Muscle of leg (tissue), 11 donors: ENCODE data around the gene PRLR. TPM values are rescaled to one million over a fixed set of nuclear protein-coding genes. Genes with fewer than 3 reads are reported as not detected.
A peak's percentile ranks its signal among the peaks of the same experiment; 100 is the strongest.
"Not testable (repeated sequence)": the region's sequence is repeated elsewhere in the genome, so short reads cannot be mapped to it uniquely, and the experiment has no call there.

Source experiments
- DNase-seq: peaks from one replicate; pipeline ENCODE4 v3.0.0; 2013
- H3K27ac ChIP-seq: one replicate; pipeline ENCODE4 v1.5.1; 2013; ENCODE audit warnings: mild to moderate bottlenecking, low read length, control low read depth
- H3K27me3 ChIP-seq: one replicate; pipeline ENCODE4 v1.6.1; 2013; ENCODE audit warnings: low read length; ENCODE audit not compliant: control insufficient read depth, insufficient read depth
- H3K36me3 ChIP-seq: one replicate; pipeline ENCODE4 v1.6.1; 2013; ENCODE audit warnings: low read length; ENCODE audit not compliant: control insufficient read depth, insufficient read depth
- H3K4me1 ChIP-seq: one replicate; pipeline ENCODE4 v1.6.1; 2013; ENCODE audit warnings: low read length; ENCODE audit not compliant: control insufficient read depth, insufficient read depth
- H3K4me3 ChIP-seq: one replicate; pipeline ENCODE4 v1.5.1; 2013; ENCODE audit warnings: low read length, control low read depth
- H3K9me3 ChIP-seq: replicated peaks from 2 replicates; pipeline ENCODE4 v1.6.1; 2013; ENCODE audit warnings: low read depth, low read length; ENCODE audit not compliant: control insufficient read depth
- WGBS: methylation state at CpG from one replicate; pipeline ENCODE4 v1.1.5; 2013; ENCODE audit warnings: missing lambda C conversion rate; ENCODE audit not compliant: insufficient coverage; 5-methylcytosine and 5-hydroxymethylcytosine counted together
- polyA plus RNA-seq, 8 donors: library from polyadenylated mRNA; unstranded; fragments of 120-200 nt; gene quantifications; one replicate each; pipeline versions ENCODE4 v1.2.1 to v1.2.3, GENCODE V29; 2013; ENCODE audit warnings: inconsistent platforms in 1 of 8, low replicate concordance in 1 of 8; ENCODE audit not compliant: insufficient read length in 8 of 8, insufficient read depth in 1 of 8
- total RNA-seq: library from RNA; stranded (reverse); fragments of 120-200 nt; gene quantifications from one replicate; pipeline ENCODE4 v1.2.4, GENCODE V29; 2013

The PRLR gene
- total and polyA plus RNA-seq, 9 donors = 0.15 to 2.5 (median 0.53) TPM

- no peak within 1 kb of the TSS for H3K27ac ChIP-seq
- DNase-seq = no peak
- H3K4me3 ChIP-seq = no peak within 1 kb of the TSS
- no peaks in the 10 kb centered on the region for H3K4me1 ChIP-seq
- no peaks in the 10 kb centered on the region for H3K36me3 ChIP-seq
- WGBS = 91% methylated on average over 5 of the region's 8 CpGs
- H3K9me3 ChIP-seq = no peaks in the 10 kb centered on the region
- H3K27me3 ChIP-seq = no peaks in the 10 kb centered on the region
Measured at GRCh38 chr5:35047785-35048404, 182.4 kb downstream of the PRLR start, which contains the start of gene AGXT2. AGXT2 (minus strand) TSS chr5:35047949; CDS start chr5:35047892, 57 bp downstream.

- no peak overlapping the region for H3K27ac ChIP-seq
- H3K36me3 ChIP-seq = no peaks in the 10 kb centered on the region
- H3K4me1 ChIP-seq = no peaks in the 10 kb centered on the region
- DNase-seq = no peak
- 100% methylated on average over 1 of the region's 4 CpGs for WGBS
- H3K27me3 ChIP-seq = no peaks in the 10 kb centered on the region
- no peak overlapping the region for H3K4me3 ChIP-seq
- no peaks in the 10 kb centered on the region for H3K9me3 ChIP-seq
Measured at GRCh38 chr5:35046774-35047173, 183.5 kb downstream of the PRLR start.

GRCh38 chr5:35045280-35045679 lies 185.0 kb downstream of the PRLR start:
- no CpG with 5 or more reads among the region's 1 CpG for WGBS
- no peak for DNase-seq
- Histone ChIP-seq H3K4me3 (no peak overlapping the region), H3K27ac (no peak overlapping the region), H3K9me3 (no peaks in the 10 kb centered on the region), H3K36me3 (no peaks in the 10 kb centered on the region), H3K27me3 (no peaks in the 10 kb centered on the region), H3K4me1 (no peaks in the 10 kb centered on the region)

GRCh38 chr5:35044649-35045048 lies 185.6 kb downstream of the PRLR start:
- DNase-seq = no peak
- H3K27ac ChIP-seq = no peak overlapping the region
- H3K36me3 ChIP-seq = no peaks in the 10 kb centered on the region
- H3K27me3 ChIP-seq = no peaks in the 10 kb centered on the region
- no peaks in the 10 kb centered on the region for H3K4me1 ChIP-seq
- no peak overlapping the region for H3K4me3 ChIP-seq
- WGBS = 82% methylated on average over 4 of the region's 4 CpGs
- no peaks in the 10 kb centered on the region for H3K9me3 ChIP-seq

- WGBS = no CpG with 5 or more reads among the region's 4 CpGs
- DNase-seq = peak; percentile 47
- H3K4me3 ChIP-seq = no peak overlapping the region
- no peaks in the 10 kb centered on the region for H3K27me3 ChIP-seq
- H3K4me1 ChIP-seq = no peaks in the 10 kb centered on the region
- no peaks in the 10 kb centered on the region for H3K9me3 ChIP-seq
- no peaks in the 10 kb centered on the region for H3K36me3 ChIP-seq
- H3K27ac ChIP-seq = no peak overlapping the region
Measured at GRCh38 chr5:35042781-35043180, 187.5 kb downstream of the PRLR start.

- peak; percentile 84 for DNase-seq
- Histone ChIP-seq H3K9me3 (no peaks in the 10 kb centered on the region), H3K27me3 (no peaks in the 10 kb centered on the region), H3K4me3 (no peak overlapping the region), H3K36me3 (no peaks in the 10 kb centered on the region), H3K4me1 (no peaks in the 10 kb centered on the region), H3K27ac (no peak overlapping the region)
- WGBS = no CpG with 5 or more reads among the region's 3 CpGs
Measured at GRCh38 chr5:35041261-35041660, 189.0 kb downstream of the PRLR start.

- no peaks in the 10 kb centered on the region for H3K9me3 ChIP-seq
- no peak overlapping the region for H3K27ac ChIP-seq
- H3K36me3 ChIP-seq = no peaks in the 10 kb centered on the region
- no CpG with 5 or more reads among the region's 2 CpGs for WGBS
- no peaks in the 10 kb centered on the region for H3K27me3 ChIP-seq
- H3K4me1 ChIP-seq = no peaks in the 10 kb centered on the region
- peak; percentile 58 for DNase-seq
- H3K4me3 ChIP-seq = no peak overlapping the region
Measured at GRCh38 chr5:35038891-35039290, 191.4 kb downstream of the PRLR start.

GRCh38 chr5:35036536-35036935 lies 193.8 kb downstream of the PRLR start:
- Histone ChIP-seq H3K27me3 (no peaks in the 10 kb centered on the region), H3K4me3 (no peak overlapping the region), H3K27ac (no peak overlapping the region), H3K9me3 (no peaks in the 10 kb centered on the region), H3K4me1 (no peaks in the 10 kb centered on the region), H3K36me3 (no peaks in the 10 kb centered on the region)
- no peak for DNase-seq
- 55% methylated on average over 4 of the region's 4 CpGs for WGBS

- not testable (repeated sequence) for H3K9me3 ChIP-seq, H3K27me3 ChIP-seq, H3K4me3 ChIP-seq, H3K36me3 ChIP-seq, H3K4me1 ChIP-seq, DNase-seq, H3K27ac ChIP-seq
- WGBS = 90% methylated on average over 3 of the region's 4 CpGs
Measured at GRCh38 chr5:35035929-35036328, 194.4 kb downstream of the PRLR start.

- H3K36me3 ChIP-seq = no peaks in the 10 kb centered on the region
- WGBS = 71% methylated on average over 1 of the region's 3 CpGs
- H3K27me3 ChIP-seq = no peaks in the 10 kb centered on the region
- no peaks in the 10 kb centered on the region for H3K4me1 ChIP-seq
- H3K27ac ChIP-seq = no peak overlapping the region
- no peak overlapping the region for H3K4me3 ChIP-seq
- no peaks in the 10 kb centered on the region for H3K9me3 ChIP-seq
- DNase-seq = no peak
Measured at GRCh38 chr5:35035271-35035670, 195.0 kb downstream of the PRLR start.

GRCh38 chr5:35032356-35032755 lies 197.9 kb downstream of the PRLR start:
- no peak overlapping the region for H3K4me3 ChIP-seq
- no peaks in the 10 kb centered on the region for H3K27me3 ChIP-seq
- no peaks in the 10 kb centered on the region for H3K36me3 ChIP-seq
- no peak overlapping the region for H3K27ac ChIP-seq
- no peaks in the 10 kb centered on the region for H3K9me3 ChIP-seq
- DNase-seq = no peak
- H3K4me1 ChIP-seq = no peaks in the 10 kb centered on the region
- WGBS = 29% methylated on average over 4 of the region's 6 CpGs
